H1 (cell line): Measurements from ENCODE around the gene SRRM4. TPM values are rescaled to one million over a fixed set of nuclear protein-coding genes. Genes with fewer than 3 reads are reported as not detected.

Experiments used
- CTCF ChIA-PET: fragments of 300-600 bp; sonication (Branson Sonifier 250); formaldehyde crosslinking; loops from one replicate; lab custom pipeline; 2021; ENCODE audit not compliant: partially characterized antibody; lab: Charles Lee
- POLR2A ChIA-PET: fragments of 300-600 bp; sonication (Branson Sonifier 250); formaldehyde crosslinking; loops from one replicate; lab custom pipeline; 2021; ENCODE audit warnings: inconsistent platforms; ENCODE audit not compliant: partially characterized antibody; lab: Charles Lee
- DNase-seq, 2 experiments: peaks; one replicate each; pipeline versions ENCODE4 v3.0.0 to v3.0.0-alpha.2; 2010 to 2022; ENCODE audit warnings: low spot score in 2 of 2, low read depth in 1 of 2, mixed read lengths in 1 of 2
- FAIRE-seq: peaks from 2 replicates; lab custom pipeline; 2011; peaks lifted over from hg19 to GRCh38; lab: Jason Lieb, UNC
- H2AFZ ChIP-seq: 2 replicates; pipeline ENCODE4 v1.8.1; 2012; ENCODE audit warnings: low read length, inconsistent platforms
- H2AK5ac ChIP-seq: 2 replicates; pipeline ENCODE4 v1.6.1; 2013; ENCODE audit warnings: low read depth, low read length
- H2BK120ac ChIP-seq: replicated peaks from 2 replicates; pipeline ENCODE3; 2013; ENCODE audit warnings: low read depth, low read length, inconsistent platforms
- H2BK12ac ChIP-seq: 2 replicates; pipeline ENCODE4 v1.6.1; 2013; ENCODE audit warnings: low read depth, low read length
- H2BK15ac ChIP-seq: 2 replicates; pipeline ENCODE4 v1.6.1; 2013; ENCODE audit warnings: low read length
- H2BK20ac ChIP-seq: 2 replicates; pipeline ENCODE4 v1.6.1; 2013; ENCODE audit warnings: low read length
- H2BK5ac ChIP-seq: 2 replicates; pipeline ENCODE4 v1.6.1; 2013; ENCODE audit warnings: low read depth, low read length
- H3K14ac ChIP-seq: 2 replicates; pipeline ENCODE4 v1.6.1; 2013; ENCODE audit warnings: inconsistent platforms; ENCODE audit not compliant: insufficient read length
- H3K18ac ChIP-seq: 2 replicates; pipeline ENCODE4 v1.6.1; 2013; ENCODE audit warnings: low read length; ENCODE audit errors: extremely low read depth
- H3K23ac ChIP-seq: 2 replicates; pipeline ENCODE4 v1.6.1; 2013; ENCODE audit warnings: inconsistent platforms; ENCODE audit not compliant: insufficient read length
- H3K23me2 ChIP-seq: 2 replicates; pipeline ENCODE4 v1.6.1; 2013; ENCODE audit warnings: low read depth, low read length
- H3K27ac ChIP-seq: 2 replicates; pipeline ENCODE4 v1.6.1; 2011; ENCODE audit warnings: low read depth, low read length, inconsistent platforms
- H3K27me3 ChIP-seq, 4 experiments: replicated peaks in 1 of 4; 1 replicate in 1 of 4; 2 replicates in 3 of 4; pipeline versions ENCODE4 v1.6.1 to v1.8.1; 2011 to 2013; ENCODE audit warnings: low read length in 3 of 4, mild to moderate bottlenecking in 3 of 4, inconsistent platforms in 2 of 4, mixed read lengths in 2 of 4, moderate library complexity in 1 of 4; ENCODE audit not compliant: control insufficient read depth in 3 of 4, insufficient read depth in 3 of 4; ENCODE audit errors: extremely low read depth in 1 of 4
- H3K36me3 ChIP-seq, 4 experiments: 2 replicates each; pipeline versions ENCODE4 v1.6.1 to v1.8.1; 2011 to 2013; ENCODE audit warnings: mild to moderate bottlenecking in 4 of 4, low read length in 3 of 4, moderate library complexity in 2 of 4, control low read depth in 1 of 4, inconsistent platforms in 1 of 4; ENCODE audit not compliant: insufficient read depth in 4 of 4, control insufficient read depth in 2 of 4
- H3K4ac ChIP-seq: replicated peaks from 2 replicates; pipeline ENCODE3; 2013; ENCODE audit warnings: low read length, low read depth, mixed read lengths, inconsistent platforms; ENCODE audit not compliant: insufficient read length
- H3K4me1 ChIP-seq, 4 experiments: replicated peaks in 1 of 4; 1 replicate in 1 of 4; 2 replicates in 3 of 4; pipeline versions ENCODE4 v1.6.1 to v1.8.1; 2011 to 2013; ENCODE audit warnings: low read length in 3 of 4, inconsistent platforms in 2 of 4, mixed read lengths in 1 of 4; ENCODE audit not compliant: insufficient read depth in 4 of 4, control insufficient read depth in 3 of 4
- H3K4me2 ChIP-seq, 2 experiments: 2 replicates each; pipeline versions ENCODE4 v1.6.1 to v1.8.1; 2011 to 2013; ENCODE audit warnings: low read depth in 2 of 2, low read length in 2 of 2, control low read depth in 1 of 2, inconsistent platforms in 1 of 2, mild to moderate bottlenecking in 1 of 2; ENCODE audit not compliant: insufficient read depth in 1 of 2
- H3K4me3 ChIP-seq, 4 experiments: fragments of 200-600, 300-600 bp in 1 of 4; sonication (generic), shearing (Covaris generic), sonication (Bioruptor Twin) in 1 of 4; 2 replicates each; pipeline versions ENCODE4 v1.5.1 to v1.8.1; 2011 to 2016; ENCODE audit warnings: low read length in 4 of 4, low read depth in 3 of 4, control low read depth in 2 of 4, inconsistent platforms in 2 of 4, mild to moderate bottlenecking in 2 of 4, mixed read lengths in 1 of 4, moderate library complexity in 1 of 4; ENCODE audit not compliant: insufficient read depth in 2 of 4; ENCODE audit errors: extremely low read depth in 1 of 4
- H3K56ac ChIP-seq: replicated peaks from 2 replicates; pipeline ENCODE3; 2013; ENCODE audit warnings: low read depth, mild to moderate bottlenecking, mixed read lengths, low read length, inconsistent platforms; ENCODE audit not compliant: insufficient read length
- H3K79me1 ChIP-seq: 2 replicates; pipeline ENCODE4 v1.6.1; 2013; ENCODE audit warnings: low read depth, low read length, control low read depth
- H3K79me2 ChIP-seq, 2 experiments: 2 replicates each; pipeline versions ENCODE4 v1.6.1 to v1.8.1; 2012 to 2013; ENCODE audit warnings: low read length in 2 of 2, mild to moderate bottlenecking in 2 of 2, inconsistent platforms in 1 of 2; ENCODE audit not compliant: insufficient read depth in 2 of 2, control insufficient read depth in 1 of 2
- H3K9ac ChIP-seq, 4 experiments: replicated peaks in 1 of 4; 1 replicate in 1 of 4; 2 replicates in 3 of 4; pipeline versions ENCODE4 v1.6.1 to v1.8.1; 2011 to 2013; ENCODE audit warnings: low read depth in 3 of 4, low read length in 3 of 4, control low read depth in 2 of 4, mild to moderate bottlenecking in 2 of 4, moderate library complexity in 2 of 4, inconsistent platforms in 1 of 4; ENCODE audit errors: extremely low read depth in 1 of 4
- H3K9me3 ChIP-seq, 2 experiments: 2 replicates each; pipeline versions ENCODE4 v1.6.1 to v1.8.1; 2012 to 2013; ENCODE audit warnings: mild to moderate bottlenecking in 2 of 2, moderate library complexity in 2 of 2, control low read depth in 1 of 2, inconsistent platforms in 1 of 2, low read depth in 1 of 2, low read length in 1 of 2, mixed read lengths in 1 of 2; ENCODE audit not compliant: insufficient read depth in 2 of 2
- H4K20me1 ChIP-seq, 2 experiments: replicated peaks in 1 of 2; 2 replicates each; pipeline versions ENCODE3 to v1.8.1; 2011 to 2013; ENCODE audit warnings: inconsistent platforms in 2 of 2, low read length in 2 of 2, mild to moderate bottlenecking in 1 of 2; ENCODE audit not compliant: insufficient read depth in 2 of 2, control insufficient read depth in 1 of 2
- H4K5ac ChIP-seq: 2 replicates; pipeline ENCODE4 v1.6.1; 2013; ENCODE audit warnings: low read length, low read depth, mixed read lengths, inconsistent platforms; ENCODE audit not compliant: insufficient read length
- H4K8ac ChIP-seq: 2 replicates; pipeline ENCODE4 v1.8.0; 2013; ENCODE audit warnings: mild to moderate bottlenecking, moderate library complexity, low read length, inconsistent platforms; ENCODE audit not compliant: insufficient read depth; ENCODE audit errors: extremely low read depth
- H4K91ac ChIP-seq: replicated peaks from 2 replicates; pipeline ENCODE3; 2013; ENCODE audit warnings: low read length, mixed read lengths, inconsistent platforms; ENCODE audit not compliant: insufficient read length
- CTCF ChIP-seq, 3 experiments: IDR thresholded peaks; 1 replicate in 2 of 3; 2 replicates in 1 of 3; pipeline versions ENCODE4 v1.5.1 to v1.6.1; 2011; ENCODE audit warnings: low read length in 3 of 3, mild to moderate bottlenecking in 3 of 3, inconsistent platforms in 2 of 3, low read depth in 1 of 3, moderate library complexity in 1 of 3; ENCODE audit not compliant: insufficient read depth in 1 of 3; ENCODE audit errors: control extremely low read depth in 1 of 3
- EGR1 ChIP-seq: IDR thresholded peaks from 2 replicates; pipeline ENCODE4 v1.6.1; 2011; ENCODE audit warnings: low read depth, low read length, borderline replicate concordance
- GTF2F1 ChIP-seq: IDR thresholded peaks from 2 replicates; pipeline ENCODE4 v1.6.1; 2012; ENCODE audit warnings: low read depth, low read length, improper control_type of control experiment, borderline replicate concordance
- JUND ChIP-seq: IDR thresholded peaks from 2 replicates; pipeline ENCODE4 v1.6.1; 2011; ENCODE audit warnings: mild to moderate bottlenecking, improper control_type of control experiment, low read length
- MAX ChIP-seq: IDR thresholded peaks from 2 replicates; pipeline ENCODE4 v1.6.1; 2012; ENCODE audit warnings: inconsistent platforms
- NRF1 ChIP-seq: IDR thresholded peaks from 2 replicates; pipeline ENCODE4 v1.6.1; 2011; ENCODE audit warnings: mild to moderate bottlenecking, low read depth, low read length, improper control_type of control experiment
- POU5F1 ChIP-seq: IDR thresholded peaks from 2 replicates; pipeline ENCODE4 v1.6.1; 2011; ENCODE audit warnings: low read depth, mild to moderate bottlenecking, low read length, moderate library complexity
- SAP30 ChIP-seq: fragments of 300-600 bp; sonication (generic); IDR thresholded peaks from 2 replicates; pipeline ENCODE4 v1.7.1; 2012; ENCODE audit warnings: low read length, moderate library complexity, mild to moderate bottlenecking, inconsistent platforms; ENCODE audit not compliant: insufficient read depth, insufficient replicate concordance
- SP1 ChIP-seq: IDR thresholded peaks from 2 replicates; pipeline ENCODE4 v1.6.1; 2011; ENCODE audit warnings: low read depth, low read length
- WGBS, 2 experiments: shearing (Covaris generic) in 1 of 2; methylation state at CpG; one replicate each; pipeline versions ENCODE4 v1.1.6 to v1.1.7; 2013 to 2015; ENCODE audit warnings: low lambda C conversion rate in 2 of 2, mixed read lengths in 2 of 2, inconsistent platforms in 1 of 2, low coverage in 1 of 2, missing lambda C conversion rate in 1 of 2; ENCODE audit not compliant: insufficient replicate concordance in 2 of 2, insufficient coverage in 1 of 2, insufficient read length in 1 of 2; ENCODE audit errors: extremely low coverage in 1 of 2, missing lambda C conversion rate in 1 of 2; 5-methylcytosine and 5-hydroxymethylcytosine counted together
- polyA plus RNA-seq, 7 experiments: library from polyadenylated mRNA; depleted of rRNA in 3 of 7; stranded (reverse) in 5 of 7; unstranded in 2 of 7; fragments of >200 nt in 5 of 7; fragments of 200-250 nt in 2 of 7; gene quantifications; 1 replicate in 5 of 7; 2 replicates in 1 of 7; 4 replicates in 1 of 7; pipeline versions ENCODE4 v1.2.1 to v1.2.3, GENCODE V29; 2011 to 2013; ENCODE audit warnings: missing spikeins in 2 of 7, mixed read lengths in 2 of 7
- total RNA-seq: library from RNA; stranded (reverse); fragmentation: NEBNext Ultra II Directional; extraction: Animal tissue kit (Norgen Biotek cat#: 25700); gene quantifications from 2 replicates; pipeline ENCODE4 v1.2.1, GENCODE V29; 2021

SRRM4 gene
- total and polyA plus RNA-seq, 2 of the 8 experiments (the other 6 are each of a cell fraction or from before 2014, with no cell fraction given) = 0.53 to 1.1 TPM

GRCh38 chr12:119089380-119090013 lies 108.2 kb downstream of the SRRM4 start:
- peak; percentile 61 to 69 for DNase-seq
- no peak for TF ChIP-seq NRF1
- no peak for TF ChIP-seq SAP30
- TF ChIP-seq JUND = no peak
- no peak for TF ChIP-seq GTF2F1
- 0 out of 2 replicates have a peak, but pooled peaks have one; percentile 4 for TF ChIP-seq EGR1
- TF ChIP-seq SP1 = peak; percentile 89
- TF ChIP-seq CTCF (IDR thresholded peaks at IDR 0.05; ENCODE audit: control extremely low read depth in 1 of 3, insufficient read depth in 1 of 3, low read depth in 1 of 3, low read length in 3 of 3) = no peak
- peak; percentile 56; the same call in 1 of the 2 replicates for TF ChIP-seq POU5F1
- 0 out of 2 replicates have a peak, but pooled peaks have one; percentile 2 for TF ChIP-seq MAX

More at GRCh38 chr12:119089380-119090013, 108.2 kb downstream of the SRRM4 start:
- ChIA-PET CTCF (interaction anchor here (0.5 to 1.5 kb wide), 7 partner anchors 21 to 457 kb away, joined by 3 to 5 read pairs (median 3); partner anchors contain the start of gene SRRM4), POLR2A (interaction anchor here (1.0 to 1.9 kb wide), 6 partner anchors 9 to 80 kb away, joined by 3 to 8 read pairs (median 4); no protein-coding TSS in a partner anchor)
- H2AK5ac ChIP-seq = no peak overlapping the region
- H2AFZ ChIP-seq = no peak overlapping the region
- H3K23ac ChIP-seq = no peak overlapping the region
- H4K20me1 ChIP-seq = no peaks in the 10 kb centered on the region
- H3K79me2 ChIP-seq = no peaks in the 10 kb centered on the region
- no peaks in the 10 kb centered on the region for H3K23me2 ChIP-seq
- no peak overlapping the region for H3K56ac ChIP-seq
- no peak overlapping the region; the same call in 1 of the 2 replicates for H3K18ac ChIP-seq
- no peak overlapping the region for H3K9ac ChIP-seq
- H3K9me3 ChIP-seq = no peaks in the 10 kb centered on the region
- peak overlapping the region; percentile 81 for H3K27ac ChIP-seq
- no peaks in the 10 kb centered on the region for H3K79me1 ChIP-seq
- H3K36me3 ChIP-seq = no peaks in the 10 kb centered on the region
- H2BK120ac ChIP-seq = peak overlapping the region; percentile 88
- H2BK15ac ChIP-seq = no peak overlapping the region
- H3K14ac ChIP-seq = no peak overlapping the region
- H4K8ac ChIP-seq = no peak overlapping the region
- peak overlapping the region in 1 of 4 experiments; percentile 30; a peak in 1 of 8 replicates for H3K4me3 ChIP-seq
- no peaks in the 10 kb centered on the region for H3K27me3 ChIP-seq
- peak overlapping the region; percentile 5 to 51; a peak in 2 of 4 replicates for H3K4me2 ChIP-seq
- peak overlapping the region; percentile 99; the same call in 1 of the 2 replicates for H2BK20ac ChIP-seq
- no peak overlapping the region for H4K5ac ChIP-seq
- no peak overlapping the region for H3K4ac ChIP-seq
- FAIRE-seq = peak; percentile 100
- H3K4me1 ChIP-seq = peaks cover 7 to 20% (median 17%) of the 10 kb centered on the region in 4 experiments
- WGBS, 2 experiments = 0% methylated on average over 1 of the region's 1 CpG; no CpG with 5 or more reads in 1 of the 2 experiments
- no peak overlapping the region for H2BK12ac ChIP-seq
- peak overlapping the region; percentile 92 for H2BK5ac ChIP-seq
- peak overlapping the region; percentile 48 for H4K91ac ChIP-seq
